ENCODE results near the gene GOT1. TPM values are rescaled to one million over a fixed set of nuclear protein-coding genes. Genes with fewer than 3 reads are reported as not detected.

Gene GOT1
- polyA plus RNA-seq, 1 experiment: 34.5 TPM

DNA sequence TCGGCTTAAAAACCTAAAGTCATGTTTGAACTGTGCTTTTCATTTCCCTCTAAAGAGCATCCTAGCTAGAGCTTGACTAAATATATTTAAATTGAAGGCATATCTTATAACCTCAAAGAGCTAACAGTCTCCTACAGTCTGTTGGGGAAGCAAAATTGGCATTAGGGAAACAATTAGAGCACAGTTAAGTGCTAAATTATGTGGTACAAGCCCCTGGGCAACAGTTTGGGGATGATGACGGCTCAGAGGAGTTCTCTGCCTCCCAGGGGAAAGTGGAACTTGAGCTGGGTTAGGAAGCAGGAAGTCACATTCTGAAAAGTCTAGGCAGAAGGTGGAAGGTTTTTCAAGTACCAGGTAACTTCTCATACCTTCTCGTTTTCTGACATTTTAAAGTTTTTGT is 18.6 kb upstream of the GOT1 start:
- Histone ChIP-seq H3K27ac (ENCODE audit: low read depth, low read length) (no peak overlapping the region), H3K4me3 (ENCODE audit: low read depth, low read length) (no peak overlapping the region), H3K27me3 (ENCODE audit: control insufficient read depth, insufficient read depth, low read length) (peaks cover 48% of the 10 kb centered on the region), H3K9me3 (ENCODE audit: control insufficient read depth, insufficient read depth, low read length) (no peaks in the 10 kb centered on the region)
- CTCF ChIA-PET: interaction anchor here (0.6 to 9.1 kb wide), 3 partner anchors 14 to 166 kb away, joined by 7 to 76 read pairs (median 8); no protein-coding TSS in a partner anchor
- no peak for TF ChIP-seq CTCF (IDR thresholded peaks at IDR 0.05; ENCODE audit: low read depth, low read length)
- DNase-seq (ENCODE audit: low read depth, low spot score): no peak
- POLR2A ChIA-PET: interaction anchor here (0.7 kb wide), 1 partner anchor 330 kb away, joined by 4 read pairs; no protein-coding TSS in a partner anchor

- POLR2A ChIA-PET: no interaction called here
- TF ChIP-seq CTCF (IDR thresholded peaks at IDR 0.05; ENCODE audit: low read depth, low read length): no peak
- CTCF ChIA-PET: interaction anchor here (1.2 to 2.2 kb wide), 2 partner anchors 9 to 104 kb away, joined by 4 to 15 read pairs; no protein-coding TSS in a partner anchor
- no peak for DNase-seq (ENCODE audit: low read depth, low spot score)
- Histone ChIP-seq H3K4me3 (ENCODE audit: low read depth, low read length) (no peak overlapping the region), H3K27ac (ENCODE audit: low read depth, low read length) (no peak overlapping the region), H3K9me3 (ENCODE audit: control insufficient read depth, insufficient read depth, low read length) (no peaks in the 10 kb centered on the region), H3K27me3 (ENCODE audit: control insufficient read depth, insufficient read depth, low read length) (peaks cover 25% of the 10 kb centered on the region)
Measured at GRCh38 chr10:99444383-99445045, 14.1 kb upstream of the GOT1 start.

DNA sequence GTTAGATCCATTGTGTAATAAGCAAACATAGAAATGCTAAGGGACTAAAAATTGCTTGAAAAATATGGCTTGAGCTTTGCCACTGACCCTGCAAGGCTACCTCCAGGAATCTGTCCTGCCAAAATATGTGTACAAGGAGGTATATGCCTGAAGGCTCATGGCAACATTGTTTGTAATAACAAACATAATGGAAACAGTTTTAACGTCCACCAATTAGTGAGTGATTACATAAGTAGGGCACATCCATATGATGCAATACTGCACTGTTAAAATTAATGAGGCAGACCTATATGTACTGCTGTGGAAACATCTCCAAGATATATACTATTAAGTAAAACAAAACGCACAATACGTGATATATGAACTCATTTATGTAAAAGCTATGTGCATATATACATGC is 13.1 kb upstream of the GOT1 start:
- Histone ChIP-seq H3K27me3 (ENCODE audit: control insufficient read depth, insufficient read depth, low read length) (peaks cover 19% of the 10 kb centered on the region), H3K9me3 (ENCODE audit: control insufficient read depth, insufficient read depth, low read length) (no peaks in the 10 kb centered on the region), H3K4me3 (ENCODE audit: low read depth, low read length) (no peak overlapping the region), H3K27ac (ENCODE audit: low read depth, low read length) (no peak overlapping the region)
- CTCF ChIA-PET: interaction anchor here (0.6 to 2.2 kb wide), 3 partner anchors 8 to 120 kb away, joined by 3 to 15 read pairs (median 4); no protein-coding TSS in a partner anchor
- POLR2A ChIA-PET: no interaction called here
- no peak for DNase-seq (ENCODE audit: low read depth, low spot score)
- TF ChIP-seq CTCF (IDR thresholded peaks at IDR 0.05; ENCODE audit: low read depth, low read length): no peak

DNA sequence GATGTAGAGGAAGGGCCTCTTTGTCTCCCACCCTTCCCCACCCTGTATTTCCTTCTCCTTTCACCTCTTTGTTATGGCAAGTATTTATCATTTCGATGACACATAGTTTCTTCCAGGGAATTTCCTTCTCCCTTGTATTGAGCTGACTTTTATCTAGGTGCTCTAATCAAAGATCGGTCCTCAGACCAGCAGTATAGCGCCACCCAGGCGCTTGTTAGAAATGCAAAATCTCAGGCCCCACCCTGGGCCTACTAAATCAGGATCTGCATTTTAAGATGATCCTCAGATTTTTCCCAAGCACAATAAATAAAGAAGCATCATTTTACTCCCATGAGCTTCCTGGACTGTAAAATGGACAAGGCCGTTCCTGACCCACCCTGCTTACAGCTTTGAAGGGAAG is 12.0 kb upstream of the GOT1 start:
- H3K9me3 ChIP-seq (ENCODE audit: control insufficient read depth, insufficient read depth, low read length): no peaks in the 10 kb centered on the region
- no peak for TF ChIP-seq CTCF (IDR thresholded peaks at IDR 0.05; ENCODE audit: low read depth, low read length)
- H3K27me3 ChIP-seq (ENCODE audit: control insufficient read depth, insufficient read depth, low read length): peaks cover 12% of the 10 kb centered on the region
- no peak for DNase-seq (ENCODE audit: low read depth, low spot score)
- H3K4me3 ChIP-seq (ENCODE audit: low read depth, low read length): no peak overlapping the region
- no peak overlapping the region for H3K27ac ChIP-seq (ENCODE audit: low read depth, low read length)
- ChIA-PET CTCF (interaction anchor here (13.7 kb wide), 1 partner anchor 173 kb away, joined by 413 read pairs; the partner anchor contains the start of gene SLC25A28), POLR2A (interaction anchor here (0.6 kb wide), 1 partner anchor 218 kb away, joined by 3 read pairs; no protein-coding TSS in a partner anchor)

DNA sequence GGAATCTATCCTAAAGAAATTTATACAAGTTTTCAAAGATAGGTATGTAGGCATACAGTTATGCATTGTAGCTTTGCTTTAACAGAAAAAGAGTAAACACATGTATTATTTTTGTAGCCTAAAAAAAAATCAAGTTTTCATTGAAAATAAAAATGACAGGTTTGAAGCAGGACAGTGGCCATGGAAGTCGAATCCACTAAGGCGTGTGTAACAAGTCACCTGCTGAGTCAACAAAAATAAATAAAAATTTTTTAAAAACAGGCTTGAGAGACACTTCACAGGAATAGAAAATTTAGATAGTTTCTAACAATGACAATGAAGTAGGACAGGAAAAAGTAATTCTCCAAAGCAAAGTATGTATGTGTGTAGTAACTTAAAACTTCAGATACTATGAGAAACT is 8.5 kb upstream of the GOT1 start:
- no peak for DNase-seq (ENCODE audit: low read depth, low spot score)
- Histone ChIP-seq H3K4me3 (ENCODE audit: low read depth, low read length) (no peak overlapping the region), H3K27ac (ENCODE audit: low read depth, low read length) (no peak overlapping the region), H3K27me3 (ENCODE audit: control insufficient read depth, insufficient read depth, low read length) (no peaks in the 10 kb centered on the region), H3K9me3 (ENCODE audit: control insufficient read depth, insufficient read depth, low read length) (no peaks in the 10 kb centered on the region)
- ChIA-PET POLR2A (no interaction called here), CTCF (interaction anchor here (1.4 to 13.7 kb wide), 2 partner anchors 109 to 176 kb away, joined by 3 to 413 read pairs; partner anchors contain the start of gene SLC25A28)
- no peak for TF ChIP-seq CTCF (IDR thresholded peaks at IDR 0.05; ENCODE audit: low read depth, low read length)
